Spleen (tissue), 11 donors: ENCODE data around the gene SMARCA2. TPM values are rescaled to one million over a fixed set of nuclear protein-coding genes. Genes with fewer than 3 reads are reported as not detected.

Source experiments
- polyA plus RNA-seq, 3 donors: library from polyadenylated mRNA; stranded (reverse); fragments of 200-250 nt; gene quantifications; one replicate each; pipeline ENCODE4 v1.2.1, GENCODE V29; 2013
- small RNA-seq, 4 donors: library from RNA; depleted of rRNA; stranded (forward); fragments of <200 nt; gene quantifications; one replicate each; pipeline ENCODE3, GENCODE V24; 2016
- total RNA-seq, 7 donors: library from RNA; depleted of rRNA in 3 of 7; stranded (reverse); fragments of >200 nt in 3 of 7; fragmentation: NEBNext Ultra II Directional in 4 of 7; extraction: Animal tissue kit (Norgen Biotek cat#: 25700) in 4 of 7; gene quantifications; one replicate each; pipeline versions ENCODE4 v1.1.0 to v1.2.1, GENCODE V29; 2016 to 2021
- donor health status: healthy with polysubstance abuse.
- donor health status: DM: no; HTN: no; CAD: no; lungs with moderate emphysema.
- donor health status: DM: no; HTN: no; CAD: no.
- donor health status: Bipolar disorder and iron deficiency.
- donor health status: healthy.
- donor health status: DM: no; HTN: no; CAD: no.
- donor health status: DM: yes; HTN: yes; CAD: no.

SMARCA2 gene
- total and polyA plus RNA-seq, 10 donors = 41.9 to 252 (median 186) TPM

Small RNA genes within 50 kb of the gene (small RNA-seq; reads per million reads assigned to genes)
- gene RN7SL592P = 0 reads per million in 4 donors
- 0 to 0.07 (median 0.03) reads per million in 4 donors for gene RNU2-25P
